HepG2 (cell line): ENCODE data around the gene HDAC8. TPM values are rescaled to one million over a fixed set of nuclear protein-coding genes. Genes with fewer than 3 reads are reported as not detected.

Source experiments
- ATAC-seq: fragments of 200-7000 bp; cut with Tn5 transposase; 3 replicates; pipeline ENCODE4 v1.9.1; 2020; ENCODE audit warnings: mild to moderate bottlenecking, moderate library complexity
- BruUV-seq: library from RNA; stranded (reverse); fragments of 400-500 nt; replicated peaks from 2 replicates; lab custom pipeline; 2021; lab: Mats Ljungman, UMichigan
- CTCF ChIA-PET: fragments of 300-600 bp; formaldehyde crosslinking; extraction: SDS; loops from one replicate; lab custom pipeline; 2021; ENCODE audit warnings: low total read pairs, inconsistent platforms, low intra/inter-chr PET ratio; lab: Yijun Ruan, JAX
- POLR2A ChIA-PET: fragments of 350-600 bp; sonication (Branson Sonifier 250); formaldehyde crosslinking; loops from one replicate; lab custom pipeline; 2020; ENCODE audit warnings: antibody characterized with exemption, inconsistent platforms; lab: Yijun Ruan, JAX
- DNase-seq: peaks from one replicate; pipeline ENCODE4 v3.0.0-alpha.2; 2015; ENCODE audit warnings: low spot score
- FAIRE-seq: peaks from 3 replicates; lab custom pipeline; 2011; peaks lifted over from hg19 to GRCh38; lab: Jason Lieb, UNC
- H2AFZ ChIP-seq: one replicate; pipeline ENCODE4 v1.6.1; 2011; ENCODE audit warnings: low read length, inconsistent platforms
- H3K27ac ChIP-seq: fragments of 300-600 bp; 3 replicates; pipeline ENCODE4 v1.8.0; 2011; ENCODE audit warnings: mixed run types, mild to moderate bottlenecking, mixed read lengths, low read length, inconsistent platforms; ENCODE audit not compliant: insufficient read depth; ENCODE audit errors: extremely low read length
- H3K27me3 ChIP-seq, 2 experiments: fragments of 200-600 bp in 1 of 2; 2 replicates in 1 of 2; 3 replicates in 1 of 2; pipeline versions ENCODE4 v1.6.0 to v1.8.0; 2011; ENCODE audit warnings: low read length in 2 of 2, mild to moderate bottlenecking in 2 of 2, moderate library complexity in 2 of 2, inconsistent platforms in 1 of 2; ENCODE audit not compliant: insufficient read depth in 2 of 2, control insufficient read depth in 1 of 2
- H3K36me3 ChIP-seq, 2 experiments: fragments of 200-600 bp in 1 of 2; replicated peaks in 1 of 2; 2 replicates in 1 of 2; 3 replicates in 1 of 2; pipeline versions ENCODE4 v1.5.1 to v1.8.0; 2011; ENCODE audit warnings: low read length in 2 of 2, inconsistent platforms in 1 of 2; ENCODE audit not compliant: insufficient read depth in 2 of 2, control insufficient read depth in 1 of 2
- H3K4me1 ChIP-seq: 2 replicates; pipeline ENCODE4 v1.5.1; 2012; ENCODE audit warnings: low read length, inconsistent platforms; ENCODE audit not compliant: insufficient read depth
- H3K4me2 ChIP-seq: 2 replicates; pipeline ENCODE4 v1.6.0; 2011; ENCODE audit warnings: low read depth, low read length, inconsistent platforms
- H3K4me3 ChIP-seq, 3 experiments: fragments of 200-600 bp in 1 of 3; sonication (generic), shearing (Covaris generic) in 1 of 3; replicated peaks in 1 of 3; 2 replicates each; pipeline ENCODE4 v1.5.1; 2011 to 2016; ENCODE audit warnings: low read length in 3 of 3, inconsistent platforms in 2 of 3, low read depth in 2 of 3, mild to moderate bottlenecking in 2 of 3, control low read depth in 1 of 3, mixed read lengths in 1 of 3; ENCODE audit not compliant: insufficient read depth in 1 of 3
- H3K79me2 ChIP-seq: one replicate; pipeline ENCODE4 v1.6.1; 2011; ENCODE audit warnings: low read length, inconsistent platforms; ENCODE audit not compliant: insufficient read depth
- H3K9ac ChIP-seq: 2 replicates; pipeline ENCODE4 v1.6.0; 2011; ENCODE audit warnings: mild to moderate bottlenecking, low read depth, low read length, inconsistent platforms; ENCODE audit not compliant: insufficient read depth
- H3K9me3 ChIP-seq: 2 replicates; pipeline ENCODE4 v1.5.1; 2012; ENCODE audit warnings: mild to moderate bottlenecking, low read length
- H4K20me1 ChIP-seq: 2 replicates; pipeline ENCODE4 v1.6.0; 2011; ENCODE audit warnings: inconsistent platforms, mild to moderate bottlenecking, low read length, moderate library complexity; ENCODE audit not compliant: insufficient read depth
- ETS1 ChIP-seq: sonication (generic); formaldehyde crosslinking; IDR thresholded peaks from 2 replicates; pipeline ENCODE4 v1.4.0; 2020; ENCODE audit warnings: missing genetic modification reagents
- FOXK2 ChIP-seq: fragments of 450-650 bp; IDR thresholded peaks from 2 replicates; pipeline ENCODE4 v1.6.1; 2016
- FOXO1 ChIP-seq: sonication (generic); formaldehyde crosslinking; IDR thresholded peaks from 2 replicates; pipeline ENCODE4 v1.4.0; 2020; ENCODE audit warnings: missing genetic modification reagents
- HDAC6 ChIP-seq: fragments of 200-600 bp; sonication (generic); IDR thresholded peaks from 2 replicates; pipeline ENCODE4 v1.7.0; 2017; ENCODE audit warnings: mild to moderate bottlenecking, antibody characterized with exemption, low read length, low read depth
- KAT8 ChIP-seq: IDR thresholded peaks from 2 replicates; pipeline ENCODE4 v1.6.1; 2016; ENCODE audit warnings: missing genetic modification reagents, missing compliant biosample characterization
- KLF16 ChIP-seq, 2 experiments: sonication (generic) in 1 of 2; formaldehyde crosslinking in 1 of 2; IDR thresholded peaks; 2 replicates each; pipeline versions ENCODE4 v1.6.1 to v1.8.0; 2016 to 2023; ENCODE audit warnings: missing genetic modification reagents in 2 of 2, missing compliant biosample characterization in 1 of 2
- NCOA2 ChIP-seq: sonication (generic); formaldehyde crosslinking; IDR thresholded peaks from 2 replicates; pipeline ENCODE4 v1.8.0; 2022; ENCODE audit warnings: inconsistent platforms
- NFIB ChIP-seq: sonication (generic); formaldehyde crosslinking; IDR thresholded peaks from 2 replicates; pipeline ENCODE4 v1.9.0; 2021; ENCODE audit warnings: missing genetic modification reagents, mild to moderate bottlenecking, borderline replicate concordance
- NFRKB ChIP-seq: fragments of 450-650 bp; IDR thresholded peaks from 2 replicates; pipeline ENCODE4 v1.6.1; 2017
- NR2C2 ChIP-seq: sonication (generic); formaldehyde crosslinking; IDR thresholded peaks from 2 replicates; pipeline ENCODE4 v1.4.0; 2020; ENCODE audit warnings: missing genetic modification reagents, mild to moderate bottlenecking, moderate library complexity, borderline replicate concordance
- ONECUT2 ChIP-seq: sonication (generic); formaldehyde crosslinking; IDR thresholded peaks from 2 replicates; pipeline ENCODE4 v1.4.0; 2020; ENCODE audit warnings: missing genetic modification reagents
- PHF8 ChIP-seq: sonication (generic); formaldehyde crosslinking; IDR thresholded peaks from 2 replicates; pipeline ENCODE4 v1.5.0; 2020; ENCODE audit warnings: missing genetic modification reagents
- POLR2AphosphoS2 ChIP-seq: IDR thresholded peaks from 2 replicates; pipeline ENCODE4 v1.6.1; 2011; ENCODE audit warnings: low read depth, low read length, improper control_type of control experiment
- TFAP4 ChIP-seq: sonication (generic); IDR thresholded peaks from 2 replicates; pipeline ENCODE4 v1.6.1; 2016; ENCODE audit warnings: low read depth, borderline replicate concordance
- ZNF563 ChIP-seq: sonication (generic); formaldehyde crosslinking; IDR thresholded peaks from 2 replicates; pipeline ENCODE4 v1.8.0; 2022; ENCODE audit warnings: mild to moderate bottlenecking, moderate library complexity, missing genetic modification reagents
- ZNF775 ChIP-seq: sonication (generic); formaldehyde crosslinking; IDR thresholded peaks from 2 replicates; pipeline ENCODE4 v1.4.0; 2020; ENCODE audit warnings: missing genetic modification reagents, mild to moderate bottlenecking, moderate library complexity, borderline replicate concordance
- WGBS: methylation state at CpG from one replicate; pipeline ENCODE4 v1.1.6; 2017; ENCODE audit warnings: low lambda C conversion rate; 5-methylcytosine and 5-hydroxymethylcytosine counted together
- in situ Hi-C: cut with HindIII; loops from 2 replicates; pipeline ENCODE4 v1.10.0; 2017; ENCODE audit warnings: low pct_unique_long_range_greater_than_20kb; ENCODE audit not compliant: extremely low pct_ligation_motif_present
- intact Hi-C: fragments of 100-400 bp; cut with micrococcal nuclease; formaldehyde crosslinking; loops from one replicate; pipeline ENCODE4 v1.10.0; 2022; ENCODE audit not compliant: unreplicated experiment
- polyA plus RNA-seq, 8 experiments: library from polyadenylated mRNA; depleted of rRNA in 3 of 8; stranded (reverse) in 7 of 8; unstranded in 1 of 8; fragments of >200 nt; fragmentation: Illumina TruSeq in 4 of 8; extraction: Trizol in 4 of 8; gene quantifications; 2 replicates each; pipeline versions ENCODE4 v1.2.1 to v1.2.3, GENCODE V29; 2011 to 2016; ENCODE audit warnings: low read depth in 4 of 8, missing spikeins in 1 of 8, mixed read lengths in 1 of 8; ENCODE audit not compliant: insufficient read depth in 1 of 8
- total RNA-seq, 5 experiments: library from RNA; depleted of rRNA; stranded (reverse); fragments of >200 nt; fragmentation: Illumina TruSeq; extraction: Trizol; gene quantifications; 2 replicates each; pipeline ENCODE4 v1.2.3, GENCODE V29; 2016; ENCODE audit warnings: low read depth in 1 of 5

Gene HDAC8
- total and polyA plus RNA-seq, 2 of the 13 experiments (the other 11 are each of a cell fraction or from before 2014, with no cell fraction given), result 13.7 to 28.6 TPM

GRCh38 chrX:72584163-72584562 is 11.5 kb upstream of the HDAC8 start:
- no peak for TF ChIP-seq FOXO1 (CRISPR knock-in tag)
- TF ChIP-seq ZNF563 (CRISPR knock-in tag), result no peak
- TF ChIP-seq FOXK2, result no peak
- TF ChIP-seq NFRKB, result no peak
- no peak for TF ChIP-seq HDAC6
- no peak for TF ChIP-seq NFIB (CRISPR knock-in tag)
- TF ChIP-seq POLR2AphosphoS2, result no peak
- TF ChIP-seq ETS1 (CRISPR knock-in tag), result no peak
- no peak for TF ChIP-seq PHF8 (CRISPR knock-in tag)
- TF ChIP-seq TFAP4, result no peak
- no peak for TF ChIP-seq ONECUT2 (CRISPR knock-in tag)
- no peak for TF ChIP-seq NR2C2 (CRISPR knock-in tag)
- TF ChIP-seq KAT8, result no peak
- no peak for TF ChIP-seq NCOA2 (CRISPR knock-in tag)
- TF ChIP-seq KLF16 (CRISPR knock-in tag; IDR thresholded peaks at IDR 0.05), result no peak
- TF ChIP-seq ZNF775 (CRISPR knock-in tag), result no peak
- DNase-seq, result no peak
- intact Hi-C loops, result no loop called here
- Histone ChIP-seq H3K4me3 (no peak overlapping the region), H3K27ac (no peak overlapping the region), H2AFZ (no peak overlapping the region), H3K79me2 (no peaks in the 10 kb centered on the region), H3K9me3 (no peaks in the 10 kb centered on the region), H3K4me2 (no peak overlapping the region), H3K4me1 (no peaks in the 10 kb centered on the region), H3K27me3 (no peaks in the 10 kb centered on the region), H3K9ac (no peak overlapping the region), H4K20me1 (no peaks in the 10 kb centered on the region), H3K36me3 (no peaks in the 10 kb centered on the region; a peak in 1 of 5 replicates)
- FAIRE-seq, result no peak
- in situ Hi-C loops, result no loop called here
- no TSS peak for BruUV-seq
- ChIA-PET POLR2A (no interaction called here), CTCF (no interaction called here)
- ATAC-seq, result no peak
- WGBS, result 100% methylated on average over 3 of the region's 3 CpGs
